ENCODE measurements around the gene FGD4. TPM values are rescaled to one million over a fixed set of nuclear protein-coding genes. Genes with fewer than 3 reads are reported as not detected.

FGD4 gene
- total RNA-seq, 1 donor from 2014 or later = 55.6 TPM

GRCh38 chr12:32671930-32672780 lies 272.8 kb downstream of the FGD4 start:
- no peak overlapping the region for H3K27ac ChIP-seq
- H3K9me3 ChIP-seq = no peaks in the 10 kb centered on the region
- DNase-seq (no peak), ATAC-seq (peak; percentile 71 to 77)
- TF ChIP-seq CTCF (IDR thresholded peaks at IDR 0.05) = peak; percentile 54
- H3K36me3 ChIP-seq = no peaks in the 10 kb centered on the region
- peaks cover 9% of the 10 kb centered on the region for H3K4me1 ChIP-seq
- no peaks in the 10 kb centered on the region for H3K27me3 ChIP-seq (ENCODE audit: low read depth)
- no peak overlapping the region for H3K4me3 ChIP-seq
- intact Hi-C loops (cut with DNase I) = no loop called here

- Histone ChIP-seq H3K9me3 (no peaks in the 10 kb centered on the region), H3K4me3 (peak within 1 kb of the TSS; percentile 89), H3K27me3 (ENCODE audit: low read depth) (no peaks in the 10 kb centered on the region), H3K4me1 (peaks cover 11% of the 10 kb centered on the region), H3K27ac (peak within 1 kb of the TSS; percentile 91), H3K36me3 (no peaks in the 10 kb centered on the region)
- peak; percentile 95 for DNase-seq
- ATAC-seq = peak; percentile 99
- intact Hi-C loops (cut with DNase I) = no loop called here
- TF ChIP-seq CTCF (IDR thresholded peaks at IDR 0.05) = no peak
These were observed 279.9 kb downstream of the FGD4 start, which contains the start of gene DNM1L for GRCh38 chr12:32679091-32679919. Gene DNM1L (plus strand): TSS chr12:32679301. CDS start chr12:32679364, 63 bp downstream.

DNA sequence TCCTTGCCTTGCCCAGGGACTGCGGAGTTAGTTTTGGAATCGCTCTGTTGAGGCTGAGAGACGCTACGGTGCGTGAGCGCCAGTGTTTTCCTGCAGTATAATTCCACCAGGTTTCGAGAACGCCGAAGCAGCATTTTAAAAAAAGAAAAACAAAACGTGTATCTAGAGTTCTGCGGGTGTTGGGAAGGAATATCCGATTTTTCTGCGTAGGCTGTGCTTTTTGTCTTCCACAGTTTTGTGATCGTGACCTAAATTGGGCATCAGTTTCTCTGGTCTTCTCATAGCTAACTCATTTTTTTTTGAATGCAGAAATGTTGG lies 280.5 kb downstream of the FGD4 start:
- Histone ChIP-seq H3K4me3 (peak overlapping the region; percentile 89), H3K27me3 (ENCODE audit: low read depth) (no peaks in the 10 kb centered on the region), H3K4me1 (peaks cover 11% of the 10 kb centered on the region), H3K9me3 (no peaks in the 10 kb centered on the region), H3K27ac (peak overlapping the region; percentile 91), H3K36me3 (no peaks in the 10 kb centered on the region)
- DNase-seq = no peak
- no peak for ATAC-seq
- intact Hi-C loops (cut with DNase I) = no loop called here
- TF ChIP-seq CTCF (IDR thresholded peaks at IDR 0.05) = no peak

DNA sequence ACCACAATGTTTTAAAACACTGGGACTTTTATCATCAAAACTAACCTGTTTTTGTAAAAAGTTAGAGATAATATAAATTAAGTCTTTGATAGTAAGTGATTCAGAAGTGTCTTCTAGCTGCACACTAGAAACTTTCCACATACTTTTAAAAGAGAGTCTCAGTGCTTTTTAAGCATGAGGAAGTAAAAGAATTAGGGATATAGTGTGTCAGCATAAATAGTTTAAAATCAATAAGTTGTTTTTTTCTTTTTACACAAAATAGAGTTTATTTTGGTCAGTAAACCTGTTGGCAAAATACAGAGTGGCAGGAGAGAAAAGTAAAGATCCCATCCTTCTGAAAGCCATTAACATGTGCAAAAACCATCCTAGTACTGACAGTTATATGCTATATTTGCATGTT lies 281.4 kb downstream of the FGD4 start:
- Histone ChIP-seq H3K4me3 (peak overlapping the region; percentile 89), H3K27ac (peak overlapping the region; percentile 91), H3K36me3 (no peaks in the 10 kb centered on the region), H3K27me3 (ENCODE audit: low read depth) (no peaks in the 10 kb centered on the region), H3K4me1 (peaks cover 11% of the 10 kb centered on the region), H3K9me3 (no peaks in the 10 kb centered on the region)
- no peak for TF ChIP-seq CTCF (IDR thresholded peaks at IDR 0.05)
- ATAC-seq (no peak), DNase-seq (no peak)
- intact Hi-C loops (cut with DNase I) = no loop called here

GRCh38 chr12:32681272-32681671 lies 281.9 kb downstream of the FGD4 start:
- no peak overlapping the region for H3K4me3 ChIP-seq
- intact Hi-C loops (cut with DNase I) = no loop called here
- H3K9me3 ChIP-seq = no peaks in the 10 kb centered on the region
- no peaks in the 10 kb centered on the region for H3K36me3 ChIP-seq
- no peaks in the 10 kb centered on the region for H3K27me3 ChIP-seq (ENCODE audit: low read depth)
- no peak for TF ChIP-seq CTCF (IDR thresholded peaks at IDR 0.05)
- ATAC-seq = no peak
- DNase-seq = no peak
- no peak overlapping the region for H3K27ac ChIP-seq
- H3K4me1 ChIP-seq = peaks cover 11% of the 10 kb centered on the region
